Measurements from ENCODE around the gene TBC1D8. TPM values are rescaled to one million over a fixed set of nuclear protein-coding genes. Genes with fewer than 3 reads are reported as not detected.

TBC1D8 gene
- 36.9 and 39.5 TPM in 2 replicates for total RNA-seq (2014; rRNA removed; shearing (Covaris generic))
- 15.5 and 18.0 TPM in 2 replicates for polyA plus RNA-seq (2016; fragmentation: Nextera tagmentation; extraction: Ambion mirVana)
- long read RNA-seq, partial matches to known transcripts: 7 of 8 reads
- long read RNA-seq, other reads (novel, unspliced or antisense): 1 of 8 reads

GRCh38 chr2:101151146-101151858 lies at the start of gene TBC1D8:
TSS of gene TBC1D8 (minus strand) at chr2:101151382. CDS start at chr2:101151253, 129 bp downstream.
- Histone ChIP-seq H3K4me3 (peak within 1 kb of the TSS; percentile 97), H3K4me2 (peak within 1 kb of the TSS; percentile 100), H3K9me2 (ENCODE audit: insufficient read depth) (no peaks in the 10 kb centered on the region; the same call in 1 of the 2 replicates), H2AFZ (peak within 1 kb of the TSS; percentile 91), H4K20me1 (replicated peaks; ENCODE audit: insufficient read depth) (peaks cover 17% of the 10 kb centered on the region; the same call in 1 of the 2 replicates), H3K79me2 (replicated peaks; ENCODE audit: insufficient read depth) (peaks cover 43% of the 10 kb centered on the region), H3F3A (replicated peaks; ENCODE audit: low read depth) (peaks cover 11% of the 10 kb centered on the region), H3K27ac (ENCODE audit: low read depth) (peak within 1 kb of the TSS; percentile 59; the same call in 1 of the 2 replicates), H3K36me3 (ENCODE audit: insufficient read depth) (no peaks in the 10 kb centered on the region), H3K27me3 (ENCODE audit: insufficient read depth) (peaks cover 11% of the 10 kb centered on the region), H3K4me1 (ENCODE audit: insufficient read depth) (peaks cover 47% of the 10 kb centered on the region)
- DNase-seq (ENCODE audit: low spot score) (peak; percentile 91), ATAC-seq (peak; percentile 55)
- H3K36me3 Mint-ChIP-seq (ENCODE audit: low read depth): no peaks in the 10 kb centered on the region; the same call in 2 of the 3 replicates
- H3K4me3 Mint-ChIP-seq: peak within 1 kb of the TSS; percentile 75
- H3K27me3 Mint-ChIP-seq (ENCODE audit: insufficient read depth, low read depth, poor library complexity): peaks cover 20% of the 10 kb centered on the region
- H3K9me3 Mint-ChIP-seq: no peaks in the 10 kb centered on the region
- no peak within 1 kb of the TSS for H3K27ac Mint-ChIP-seq
- TF ChIP-seq POLR2AphosphoS5 (IDR thresholded peaks at IDR 0.05; ENCODE audit: low read depth) (peak; percentile 76; the same call in 1 of the 2 replicates), JUNB (IDR thresholded peaks at IDR 0.05; ENCODE audit: unreplicated experiment) (no peak)
- peaks cover 58% of the 10 kb centered on the region for H3K4me1 Mint-ChIP-seq

- Mint-ChIP-seq H3K4me1 (peaks cover 16% of the 10 kb centered on the region; the same call in 2 of the 3 replicates), H3K4me3 (no peak overlapping the region), H3K36me3 (ENCODE audit: low read depth) (no peaks in the 10 kb centered on the region), H3K9me3 (no peaks in the 10 kb centered on the region), H3K27me3 (ENCODE audit: insufficient read depth, low read depth, poor library complexity) (peaks cover 9% of the 10 kb centered on the region), H3K27ac (no peak overlapping the region)
- DNase-seq (ENCODE audit: low spot score) (no peak), ATAC-seq (no peak)
- Histone ChIP-seq H2AFZ (no peak overlapping the region), H3K4me3 (no peak overlapping the region), H3K79me2 (replicated peaks; ENCODE audit: insufficient read depth) (no peaks in the 10 kb centered on the region), H3K4me2 (no peak overlapping the region), H3K27me3 (ENCODE audit: insufficient read depth) (no peaks in the 10 kb centered on the region), H3K36me3 (ENCODE audit: insufficient read depth) (no peaks in the 10 kb centered on the region; the same call in 1 of the 2 replicates), H3K4me1 (ENCODE audit: insufficient read depth) (no peaks in the 10 kb centered on the region), H4K20me1 (replicated peaks; ENCODE audit: insufficient read depth) (no peaks in the 10 kb centered on the region), H3F3A (replicated peaks; ENCODE audit: low read depth) (no peaks in the 10 kb centered on the region), H3K27ac (ENCODE audit: low read depth) (no peak overlapping the region), H3K9me2 (ENCODE audit: insufficient read depth) (no peaks in the 10 kb centered on the region)
- TF ChIP-seq ZNF331 (CRISPR knock-in tag; IDR thresholded peaks at IDR 0.05; ENCODE audit: low read depth) (no peak), NANOG (IDR thresholded peaks at IDR 0.05; ENCODE audit: borderline replicate concordance) (no peak), POLR2AphosphoS5 (IDR thresholded peaks at IDR 0.05; ENCODE audit: low read depth) (no peak), REST (IDR thresholded peaks at IDR 0.05; ENCODE audit: unreplicated experiment) (no peak), EZH2phosphoT487 (IDR thresholded peaks at IDR 0.05; ENCODE audit: unreplicated experiment) (no peak), CTCF (conservative IDR thresholded peaks at IDR 0.05; ENCODE audit: low read depth in 2 of 2) (no peak), ZNF114 (CRISPR knock-in tag; IDR thresholded peaks at IDR 0.05) (no peak), STAT1 (IDR thresholded peaks at IDR 0.05; ENCODE audit: unreplicated experiment) (no peak), ETS1 (IDR thresholded peaks at IDR 0.05) (no peak)
Measured at GRCh38 chr2:101200676-101201075, 49.5 kb upstream of the TBC1D8 start.

Data from GM23338 (cell line).